Measurements from ENCODE around the gene ZKSCAN4. TPM values are rescaled to one million over a fixed set of nuclear protein-coding genes. Genes with fewer than 3 reads are reported as not detected.

ZKSCAN4 gene
- polyA plus RNA-seq, 1 donor (not counting 4 experiments of a cell fraction or from before 2014, with no cell fraction given) = 3.5 TPM

DNA sequence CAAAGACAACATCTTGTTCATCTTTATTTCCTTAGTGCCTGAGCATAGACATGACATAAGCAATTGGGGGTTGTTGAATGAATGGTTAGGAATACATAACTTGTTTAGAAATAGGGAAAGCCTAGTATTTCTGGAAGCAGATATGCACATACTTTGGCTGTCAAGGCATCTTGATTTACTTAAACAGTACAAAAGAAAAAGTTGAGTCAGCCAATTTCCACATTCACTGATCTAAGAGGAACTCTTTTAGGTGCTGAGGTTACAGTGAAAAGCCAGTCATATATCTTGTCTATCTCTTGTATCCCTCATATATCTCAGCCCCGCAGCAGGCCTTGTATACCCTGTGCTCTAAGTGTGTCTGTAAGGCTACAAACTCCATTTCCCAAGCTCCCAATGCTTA lies 11.6 kb downstream of the ZKSCAN4 start:
- no peak overlapping the region for H3K4me2 ChIP-seq (ENCODE audit: control insufficient read depth, extremely low read depth, insufficient read depth, low read depth, low read length)
- no peaks in the 10 kb centered on the region for H4K20me1 ChIP-seq (ENCODE audit: control insufficient read depth, extremely low read depth, insufficient read depth, low read length)
- peaks cover 2 to 9% of the 10 kb centered on the region in 2 experiments for H3K36me3 ChIP-seq (ENCODE audit: control insufficient read depth in 2 of 2, extremely low read depth in 1 of 2, insufficient read depth in 2 of 2, low read length in 2 of 2)
- no peak overlapping the region for H3K4me3 ChIP-seq (ENCODE audit: control insufficient read depth in 2 of 3, extremely low read depth in 1 of 3, insufficient read depth in 2 of 3, low read depth in 1 of 3, low read length in 3 of 3)
- TF ChIP-seq EZH2 (IDR thresholded peaks at IDR 0.05; ENCODE audit: low read length) = no peak
- TF ChIP-seq, protein P1, sequence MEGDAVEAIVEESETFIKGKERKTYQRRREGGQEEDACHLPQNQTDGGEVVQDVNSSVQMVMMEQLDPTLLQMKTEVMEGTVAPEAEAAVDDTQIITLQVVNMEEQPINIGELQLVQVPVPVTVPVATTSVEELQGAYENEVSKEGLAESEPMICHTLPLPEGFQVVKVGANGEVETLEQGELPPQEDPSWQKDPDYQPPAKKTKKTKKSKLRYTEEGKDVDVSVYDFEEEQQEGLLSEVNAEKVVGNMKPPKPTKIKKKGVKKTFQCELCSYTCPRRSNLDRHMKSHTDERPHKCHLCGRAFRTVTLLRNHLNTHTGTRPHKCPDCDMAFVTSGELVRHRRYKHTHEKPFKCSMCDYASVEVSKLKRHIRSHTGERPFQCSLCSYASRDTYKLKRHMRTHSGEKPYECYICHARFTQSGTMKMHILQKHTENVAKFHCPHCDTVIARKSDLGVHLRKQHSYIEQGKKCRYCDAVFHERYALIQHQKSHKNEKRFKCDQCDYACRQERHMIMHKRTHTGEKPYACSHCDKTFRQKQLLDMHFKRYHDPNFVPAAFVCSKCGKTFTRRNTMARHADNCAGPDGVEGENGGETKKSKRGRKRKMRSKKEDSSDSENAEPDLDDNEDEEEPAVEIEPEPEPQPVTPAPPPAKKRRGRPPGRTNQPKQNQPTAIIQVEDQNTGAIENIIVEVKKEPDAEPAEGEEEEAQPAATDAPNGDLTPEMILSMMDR (optimal IDR thresholded peaks at IDR 0.05 in 1 of 3, IDR thresholded peaks at IDR 0.05 in 1 of 3, conservative IDR thresholded peaks at IDR 0.05 in 1 of 3; ENCODE audit: extremely low read depth in 1 of 3, insufficient read depth in 2 of 3, low read length in 3 of 3) = no peak
- H3K4me1 ChIP-seq (ENCODE audit: control insufficient read depth, extremely low read depth, insufficient read depth, low read length) = no peaks in the 10 kb centered on the region
- no peaks in the 10 kb centered on the region for H3K9me1 ChIP-seq (ENCODE audit: control insufficient read depth, extremely low read depth, insufficient read depth, low read length)
- no peak overlapping the region for H2AFZ ChIP-seq (ENCODE audit: control insufficient read depth, low read length)
- H3K27ac ChIP-seq (ENCODE audit: control insufficient read depth, insufficient read depth, low read length) = no peak overlapping the region
- FAIRE-seq (no peak), DNase-seq (ENCODE audit: low read depth, low spot score) (no peak)
- H3K9me3 ChIP-seq (ENCODE audit: control insufficient read depth, low read depth, low read length) = no peaks in the 10 kb centered on the region
- dilution Hi-C loops (cut with MboI; ENCODE audit: extremely low pct_ligation_motif_present, low sequenced_read_pairs) = no loop called here
- H3K9ac ChIP-seq (ENCODE audit: control insufficient read depth, extremely low read depth, insufficient read depth, low read length) = no peak overlapping the region
- no peaks in the 10 kb centered on the region for H3K79me2 ChIP-seq (ENCODE audit: control insufficient read depth, insufficient read depth, low read length)
- H3K27me3 ChIP-seq (ENCODE audit: control insufficient read depth, extremely low read depth, insufficient read depth, low read length) = no peaks in the 10 kb centered on the region

DNA sequence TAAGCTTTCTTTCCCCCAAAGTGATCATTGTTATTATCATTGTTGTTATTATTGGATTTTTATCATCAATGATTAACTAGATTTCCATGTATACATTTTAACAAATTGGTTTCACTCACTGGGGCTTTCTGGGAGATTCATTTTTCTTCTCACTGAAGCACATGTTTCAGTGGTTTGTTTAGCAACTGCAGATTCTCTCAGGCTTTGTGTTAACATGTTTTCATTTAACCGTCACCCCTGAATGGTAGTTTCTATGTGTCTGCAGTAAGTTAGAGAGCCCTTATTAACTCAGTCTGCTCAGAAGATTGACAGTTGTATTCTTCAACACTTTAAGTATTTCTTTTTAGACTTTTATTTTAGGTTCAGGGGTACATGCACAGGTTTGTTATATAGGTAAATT lies 12.4 kb downstream of the ZKSCAN4 start:
- Histone ChIP-seq H3K4me3 (ENCODE audit: control insufficient read depth in 2 of 3, extremely low read depth in 1 of 3, insufficient read depth in 2 of 3, low read depth in 1 of 3, low read length in 3 of 3) (no peak overlapping the region), H3K36me3 (ENCODE audit: control insufficient read depth in 2 of 2, extremely low read depth in 1 of 2, insufficient read depth in 2 of 2, low read length in 2 of 2) (peaks cover 0 to 3% of the 10 kb centered on the region in 2 experiments), H3K79me2 (ENCODE audit: control insufficient read depth, insufficient read depth, low read length) (no peaks in the 10 kb centered on the region), H3K4me1 (ENCODE audit: control insufficient read depth, extremely low read depth, insufficient read depth, low read length) (no peaks in the 10 kb centered on the region), H3K9me3 (ENCODE audit: control insufficient read depth, low read depth, low read length) (no peaks in the 10 kb centered on the region), H3K27me3 (ENCODE audit: control insufficient read depth, extremely low read depth, insufficient read depth, low read length) (no peaks in the 10 kb centered on the region), H3K4me2 (ENCODE audit: control insufficient read depth, extremely low read depth, insufficient read depth, low read depth, low read length) (no peak overlapping the region), H2AFZ (ENCODE audit: control insufficient read depth, low read length) (no peak overlapping the region), H4K20me1 (ENCODE audit: control insufficient read depth, extremely low read depth, insufficient read depth, low read length) (no peaks in the 10 kb centered on the region), H3K9ac (ENCODE audit: control insufficient read depth, extremely low read depth, insufficient read depth, low read length) (no peak overlapping the region), H3K9me1 (ENCODE audit: control insufficient read depth, extremely low read depth, insufficient read depth, low read length) (no peaks in the 10 kb centered on the region), H3K27ac (ENCODE audit: control insufficient read depth, insufficient read depth, low read length) (no peak overlapping the region)
- TF ChIP-seq, protein P1 (optimal IDR thresholded peaks at IDR 0.05 in 1 of 3, IDR thresholded peaks at IDR 0.05 in 1 of 3, conservative IDR thresholded peaks at IDR 0.05 in 1 of 3; ENCODE audit: extremely low read depth in 1 of 3, insufficient read depth in 2 of 3, low read length in 3 of 3) = no peak
- no peak for TF ChIP-seq EZH2 (IDR thresholded peaks at IDR 0.05; ENCODE audit: low read length)
- no peak for DNase-seq (ENCODE audit: low read depth, low spot score)
- dilution Hi-C loops (cut with MboI; ENCODE audit: extremely low pct_ligation_motif_present, low sequenced_read_pairs) = no loop called here
- no peak for FAIRE-seq

Measured in keratinocyte (primary cell).